T47D (cell line): Measurements from ENCODE around the gene ARHGAP40.
A peak's percentile ranks its signal among the peaks of the same experiment; 100 is the strongest.

Experiments used
- DNase-seq, 2 experiments: peaks; one replicate each; pipeline versions ENCODE4 v3.0.0 to v3.0.0-alpha.2; 2011 to 2012; ENCODE audit warnings: low read depth in 1 of 2, low spot score in 1 of 2
- JUND ChIP-seq: IDR thresholded peaks from 2 replicates; pipeline ENCODE4 v1.6.1; 2012; ENCODE audit warnings: low read depth
- in situ Hi-C: cut with HindIII; loops from 2 replicates; pipeline ENCODE4 v1.10.0; 2016; ENCODE audit warnings: low sequenced_read_pairs, low pct_unique_long_range_greater_than_20kb

Gene ARHGAP40

DNA sequence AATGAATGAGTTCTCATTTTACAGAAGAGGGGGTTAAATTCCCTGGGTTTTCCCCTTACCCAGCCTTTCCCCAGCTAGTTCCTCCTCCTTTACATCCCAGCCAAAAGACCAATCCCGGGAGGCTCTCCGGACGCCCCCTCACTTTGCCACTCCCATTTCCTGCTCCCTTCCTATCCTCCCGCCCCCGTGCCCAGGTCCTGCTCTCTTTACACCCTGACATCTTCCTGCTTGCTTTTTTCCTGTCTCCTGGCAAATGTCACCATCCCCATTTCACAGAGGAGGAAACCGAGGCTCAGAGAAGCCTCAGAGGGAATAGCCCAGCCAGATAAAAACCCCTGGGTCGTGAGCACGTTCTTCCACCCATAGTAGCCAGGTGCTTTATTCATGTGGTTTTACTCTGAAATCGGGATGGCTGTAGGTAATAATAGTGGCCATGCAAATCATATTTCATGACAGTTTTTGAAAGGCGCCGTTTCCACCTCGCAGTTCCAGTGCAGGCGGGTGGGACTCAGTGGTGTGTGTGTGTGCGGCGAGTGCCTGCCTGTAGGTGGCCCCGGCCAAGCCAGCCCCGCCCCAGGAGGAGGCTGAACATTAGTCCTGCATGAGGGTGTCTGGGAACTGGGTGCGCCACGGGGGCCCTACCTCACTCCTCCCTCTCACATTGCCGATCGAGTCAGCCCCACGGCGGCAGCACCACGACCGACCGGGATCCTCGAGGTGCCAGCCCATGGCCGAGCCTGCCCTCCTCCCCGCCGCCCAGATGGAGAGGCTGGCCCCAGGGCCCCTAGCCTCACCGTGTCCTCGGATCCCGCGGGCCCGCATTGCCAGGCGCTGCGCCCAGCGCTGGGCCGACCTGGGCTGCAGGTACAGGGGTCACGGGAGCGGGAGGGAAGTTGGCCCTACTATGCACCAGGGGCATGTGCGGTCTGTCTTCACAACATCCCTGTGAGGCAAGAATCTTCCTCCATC lies at the start of gene ARHGAP40:
TSS of gene ARHGAP40 (plus strand) at position 594 of the 969 bp plus-strand sequence.
- no peak for TF ChIP-seq JUND
- in situ Hi-C loops, result no loop called here
- peak; percentile 78 to 88 for DNase-seq

DNA sequence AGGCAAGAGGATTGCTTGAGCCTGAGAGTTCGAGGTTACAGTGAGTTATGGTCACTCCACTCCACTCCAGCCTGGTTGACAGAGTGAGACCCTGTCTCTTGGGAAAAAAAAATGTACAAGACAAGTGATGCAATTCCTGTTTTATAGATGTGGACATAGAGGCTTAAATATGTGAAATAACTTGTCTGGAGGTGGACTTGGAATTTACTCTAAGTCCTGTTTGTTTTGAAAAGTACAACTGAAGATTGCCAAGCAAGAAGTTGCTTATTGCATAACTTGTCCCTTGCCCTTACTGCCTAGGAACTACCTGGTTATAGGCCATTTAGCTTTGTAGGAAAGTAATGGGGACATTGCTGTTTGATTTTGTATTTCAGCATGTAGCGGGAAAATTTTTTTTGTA lies 46.6 kb upstream of the ARHGAP40 start:
- in situ Hi-C loops, result no loop called here
- TF ChIP-seq JUND, result no peak
- DNase-seq, result peak in 1 of 2 experiments; percentile 80

DNA sequence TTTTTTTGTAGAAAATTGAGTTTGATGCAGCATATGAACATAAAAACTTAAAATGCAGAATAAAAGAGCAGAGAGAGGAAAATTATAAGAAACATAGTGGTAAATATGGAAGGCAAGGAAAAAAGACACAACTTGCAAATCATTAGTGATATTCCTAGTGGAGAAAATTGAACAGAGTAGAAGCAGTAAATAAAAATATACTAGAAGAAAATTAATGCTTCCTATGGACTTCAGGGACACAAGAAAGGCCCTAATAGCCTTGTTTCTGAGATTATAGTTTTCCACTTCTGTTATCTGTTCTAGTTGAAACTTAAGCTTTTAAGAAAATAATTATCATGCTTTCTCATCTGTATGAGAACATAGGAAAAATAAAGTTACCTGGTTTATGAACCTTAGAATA lies 46.2 kb upstream of the ARHGAP40 start:
- TF ChIP-seq JUND, result no peak
- no peak for DNase-seq
- in situ Hi-C loops, result no loop called here

DNA sequence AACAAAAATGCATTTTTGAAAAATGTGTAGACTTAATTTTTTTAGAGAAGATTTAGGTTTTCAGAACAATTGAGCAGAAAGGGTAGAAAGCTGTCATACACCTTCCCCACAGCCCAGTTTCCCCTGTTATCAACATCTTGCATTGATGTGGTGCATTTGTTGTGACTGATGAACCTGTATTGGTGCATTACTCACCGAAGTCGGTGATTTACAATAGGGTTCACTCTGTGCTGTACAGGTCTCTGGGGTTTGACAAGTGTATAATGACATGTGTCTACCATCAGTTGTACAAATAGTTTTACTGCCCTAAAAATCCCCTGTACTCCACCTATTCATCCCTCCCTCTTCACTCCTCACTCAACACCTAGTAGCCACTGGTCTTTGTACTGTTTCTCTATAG lies 44.4 kb upstream of the ARHGAP40 start:
- in situ Hi-C loops, result no loop called here
- DNase-seq, result no peak
- TF ChIP-seq JUND, result no peak

DNA sequence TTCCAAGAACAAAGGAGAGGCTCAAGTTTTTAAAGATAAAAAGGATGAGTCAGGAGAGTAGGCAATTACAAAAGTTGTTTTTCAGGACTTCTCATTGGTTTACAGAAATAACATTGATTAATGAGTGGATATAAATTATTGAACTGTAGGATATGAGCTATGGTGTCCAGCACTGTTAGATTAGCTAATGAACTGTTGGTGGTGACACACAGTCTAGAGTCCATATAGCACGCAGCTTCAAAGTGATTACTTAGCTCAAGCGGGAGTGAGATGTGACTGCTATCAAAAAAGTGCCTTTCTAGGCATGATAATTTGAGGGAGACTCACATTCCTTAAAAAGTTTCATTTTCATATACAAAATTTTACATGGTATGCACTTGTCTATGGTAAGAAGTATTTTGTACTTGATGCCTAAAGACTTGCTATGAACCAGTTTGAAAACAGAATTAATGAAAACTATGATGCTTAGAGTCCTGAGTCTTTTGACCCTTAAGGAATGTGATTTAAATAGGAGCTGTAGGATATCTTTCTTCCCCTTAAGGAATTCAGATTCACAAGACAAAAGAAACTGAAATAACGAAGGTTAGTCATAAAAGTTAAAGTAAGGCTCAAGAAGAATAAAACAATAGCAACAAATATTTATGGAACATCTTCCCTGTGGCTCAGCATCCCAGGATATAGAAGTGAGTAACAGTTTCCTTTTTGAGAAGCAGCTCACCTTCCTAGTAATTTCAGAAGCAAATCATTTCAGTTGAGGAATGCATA lies 42.8 kb upstream of the ARHGAP40 start:
- no peak for TF ChIP-seq JUND
- in situ Hi-C loops, result no loop called here
- no peak for DNase-seq

DNA sequence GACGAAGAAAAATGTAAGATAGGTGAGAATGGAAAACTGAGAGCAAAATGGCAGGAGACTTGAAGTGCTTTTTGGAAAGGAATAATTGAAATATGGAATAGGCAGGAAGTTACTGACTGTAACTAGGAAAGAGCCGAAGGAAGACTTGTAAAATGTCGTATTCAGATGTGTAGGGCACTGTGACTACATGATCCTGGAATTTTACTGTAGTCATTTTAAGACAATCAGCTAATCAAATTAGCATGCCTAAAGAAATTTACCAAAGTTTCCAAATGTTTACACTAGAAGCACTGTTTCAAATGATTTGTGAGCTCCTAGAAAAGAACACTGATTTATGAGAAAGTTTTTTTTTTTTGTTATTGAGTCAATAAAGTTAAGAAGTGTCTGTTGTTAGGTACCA lies 41.8 kb upstream of the ARHGAP40 start:
- in situ Hi-C loops, result no loop called here
- DNase-seq, result no peak
- no peak for TF ChIP-seq JUND

DNA sequence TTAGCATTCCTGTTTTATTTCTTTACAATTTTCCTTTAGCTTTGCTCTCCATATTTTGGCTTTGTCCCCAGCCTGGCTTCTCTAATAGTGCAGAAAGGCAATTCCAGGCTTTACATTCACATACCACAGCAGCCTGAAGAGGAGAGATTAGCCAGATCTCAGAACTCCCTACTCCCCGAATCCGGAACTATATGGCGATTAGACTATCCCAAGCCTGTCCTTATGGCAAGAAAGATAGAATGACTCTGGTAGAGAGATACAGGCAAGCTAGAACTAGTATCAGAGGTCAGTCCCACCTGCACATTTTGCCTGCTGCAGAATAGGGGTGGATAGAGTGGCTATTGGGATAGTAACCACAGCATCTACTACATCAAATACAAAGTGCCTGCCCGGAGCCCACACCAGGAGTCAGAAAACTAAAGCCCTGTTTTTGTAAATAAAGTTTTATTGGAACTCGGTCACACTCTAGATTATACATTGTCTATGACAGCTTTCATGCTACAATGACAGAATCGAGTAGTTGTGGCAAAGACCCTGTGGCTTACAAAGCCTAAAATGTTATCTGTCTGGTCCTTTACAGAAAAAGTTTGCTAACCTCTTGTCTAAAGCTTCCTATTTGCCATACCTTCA lies 37.7 kb upstream of the ARHGAP40 start:
- DNase-seq, result no peak
- TF ChIP-seq JUND, result no peak
- in situ Hi-C loops, result no loop called here

DNA sequence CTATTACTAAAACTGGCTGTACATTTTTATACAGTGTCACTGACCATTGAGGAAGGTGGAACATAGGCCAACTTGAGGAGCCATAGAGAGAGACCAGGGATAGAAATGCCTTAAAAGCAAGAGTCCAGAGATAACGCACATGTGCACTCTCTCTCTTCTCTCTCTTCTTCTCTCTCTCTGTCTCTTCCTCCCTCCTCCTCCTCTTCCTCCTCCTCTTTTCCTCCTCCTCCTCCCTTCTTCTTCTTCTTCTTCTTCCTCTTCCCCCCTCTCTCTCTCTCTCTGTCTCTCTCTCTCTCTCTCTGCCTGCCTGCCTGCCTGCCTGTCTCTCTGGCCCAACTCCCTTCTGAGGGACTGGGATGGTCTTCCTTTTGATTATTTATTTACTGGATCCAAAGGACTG lies 36.9 kb upstream of the ARHGAP40 start:
- in situ Hi-C loops, result no loop called here
- no peak for DNase-seq
- no peak for TF ChIP-seq JUND

DNA sequence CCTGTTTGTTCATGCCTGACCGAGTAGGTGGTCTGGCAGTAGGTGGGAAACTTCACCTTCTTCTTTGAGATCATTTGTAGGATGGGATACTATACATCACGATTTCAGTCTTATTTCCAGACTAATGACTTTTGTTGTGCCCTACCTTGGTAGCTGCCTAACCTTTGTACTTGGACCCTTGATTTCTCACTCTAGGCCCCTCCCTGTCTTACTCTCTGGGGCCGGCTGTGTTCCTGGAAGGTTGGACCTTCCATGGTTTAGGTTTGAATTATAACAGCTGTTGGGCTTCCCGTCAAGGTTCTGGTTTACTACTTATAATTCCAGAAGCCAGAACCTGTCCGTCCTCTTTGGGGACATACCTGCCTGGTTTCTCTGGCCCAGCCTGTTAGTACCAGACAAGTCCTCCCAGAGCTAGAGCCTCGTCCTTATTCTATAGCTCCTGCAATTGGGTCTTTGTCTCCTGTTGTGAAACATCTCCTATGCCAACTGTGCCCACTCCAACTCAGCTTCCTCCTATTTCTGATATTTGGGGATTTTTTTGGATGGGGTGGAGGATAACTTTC lies 35.5 kb upstream of the ARHGAP40 start:
- peak in 1 of 2 experiments; percentile 75 for DNase-seq
- no peak for TF ChIP-seq JUND
- in situ Hi-C loops, result no loop called here

DNA sequence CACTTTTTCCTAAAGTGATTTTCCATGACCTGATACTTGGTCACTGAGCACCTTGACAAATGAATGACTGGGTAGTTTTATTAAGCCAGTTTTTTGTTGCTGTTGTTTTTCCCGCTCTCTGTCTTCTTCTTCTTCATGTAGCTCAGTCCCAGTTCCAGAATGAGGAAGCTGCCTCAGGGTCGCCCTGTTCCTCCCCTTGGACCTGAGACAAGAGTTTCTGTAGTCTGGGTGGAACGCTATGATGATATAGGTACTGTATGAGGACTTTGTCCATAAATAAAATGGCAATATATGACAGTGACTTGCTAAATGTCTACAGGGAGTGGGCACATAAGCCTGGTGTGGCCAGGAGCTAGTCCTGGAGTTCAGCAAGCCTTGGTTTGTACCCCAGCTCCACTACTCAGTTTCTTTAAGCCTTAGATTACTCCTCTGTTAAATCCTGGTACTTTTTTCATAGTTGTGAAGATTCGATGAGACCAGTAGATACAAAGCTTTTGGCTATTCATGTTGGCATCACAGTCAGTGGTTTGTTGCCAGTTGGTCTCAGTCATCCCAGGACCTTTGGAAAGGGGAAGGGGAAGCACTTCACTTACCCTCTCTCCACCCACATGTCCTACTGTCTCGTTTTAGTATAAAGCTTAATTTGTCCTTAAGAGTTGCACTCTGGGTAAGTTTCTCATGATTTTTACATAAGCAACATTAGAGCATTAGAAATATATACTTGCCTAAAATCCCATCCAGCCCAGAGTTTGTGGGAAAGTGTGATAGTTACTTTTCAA lies 31.7 kb upstream of the ARHGAP40 start:
- DNase-seq, result no peak
- TF ChIP-seq JUND, result no peak
- in situ Hi-C loops, result no loop called here

DNA sequence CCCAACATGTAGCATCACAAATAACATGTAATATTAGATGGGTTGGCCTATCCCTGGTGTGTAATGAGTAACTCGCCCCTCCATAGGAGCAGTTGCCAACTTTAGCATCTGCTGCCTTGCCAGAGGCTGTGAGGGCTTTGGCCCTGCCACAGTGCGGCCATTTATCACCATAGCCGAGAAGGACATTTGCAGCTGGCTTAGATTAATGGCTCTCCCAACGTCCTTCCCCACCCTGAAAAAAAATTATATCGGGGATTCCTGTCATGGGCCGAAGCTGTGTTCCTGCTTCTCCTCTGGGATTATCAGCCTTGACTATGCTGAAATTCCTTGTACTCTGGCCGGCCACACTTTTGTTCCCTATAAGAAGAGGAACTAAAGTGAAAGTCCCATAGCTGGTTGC lies 28.2 kb upstream of the ARHGAP40 start:
- in situ Hi-C loops, result no loop called here
- TF ChIP-seq JUND, result no peak
- no peak for DNase-seq
